Inflammatory macrophage (primary cell): ENCODE measurements around the gene GPR17.
A peak's percentile ranks its signal among the peaks of the same experiment; 100 is the strongest.

Experiments used
- DNase-seq, 2 donors: peaks; one replicate each; pipeline ENCODE4 v3.0.0-alpha.2; 2020 to 2022

The GPR17 gene

DNA sequence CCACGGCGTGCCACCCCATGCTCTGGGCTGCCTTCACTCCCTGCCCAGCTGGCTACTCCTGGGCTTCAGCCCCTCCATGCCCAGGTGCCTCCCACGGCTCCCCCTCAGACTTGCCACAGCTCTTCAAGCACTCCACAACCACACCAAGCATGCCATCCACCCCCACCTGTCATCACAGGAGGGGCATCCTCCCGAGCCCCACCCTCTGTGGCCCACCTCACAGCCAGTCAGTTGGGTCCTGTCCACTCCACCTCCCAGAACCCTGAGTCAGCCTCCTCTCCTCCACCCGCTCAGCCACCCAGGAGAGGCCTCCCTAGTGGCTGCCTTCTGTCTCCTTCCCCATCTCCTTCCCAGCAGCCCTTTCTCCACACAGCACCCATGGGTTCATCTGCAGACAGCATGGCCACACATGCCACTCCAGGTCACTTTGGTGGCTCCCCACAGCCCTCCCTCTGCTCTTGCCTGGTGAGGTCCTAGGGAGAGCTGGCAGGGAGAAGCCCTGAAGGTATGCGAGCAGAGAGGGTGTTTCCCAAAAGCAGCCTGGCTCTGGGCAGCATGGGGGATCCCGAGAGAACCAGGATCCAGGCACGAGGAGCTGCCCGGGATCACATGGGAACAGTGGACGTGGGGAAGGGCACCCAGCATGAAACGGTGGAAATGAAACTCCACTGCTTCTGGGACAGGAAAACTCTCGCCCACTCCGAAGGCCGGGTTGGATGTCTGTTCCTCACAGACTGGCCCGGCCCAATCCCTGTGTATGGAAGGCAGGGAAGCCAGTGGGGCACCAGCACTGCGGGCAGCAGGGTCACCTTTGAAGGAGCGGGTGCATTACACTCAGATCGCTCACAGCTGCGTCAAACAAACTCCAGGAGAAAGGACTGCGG is 26.6 kb downstream of the GPR17 start:
- DNase-seq: peak in 1 of 2 donors; percentile 57

DNA sequence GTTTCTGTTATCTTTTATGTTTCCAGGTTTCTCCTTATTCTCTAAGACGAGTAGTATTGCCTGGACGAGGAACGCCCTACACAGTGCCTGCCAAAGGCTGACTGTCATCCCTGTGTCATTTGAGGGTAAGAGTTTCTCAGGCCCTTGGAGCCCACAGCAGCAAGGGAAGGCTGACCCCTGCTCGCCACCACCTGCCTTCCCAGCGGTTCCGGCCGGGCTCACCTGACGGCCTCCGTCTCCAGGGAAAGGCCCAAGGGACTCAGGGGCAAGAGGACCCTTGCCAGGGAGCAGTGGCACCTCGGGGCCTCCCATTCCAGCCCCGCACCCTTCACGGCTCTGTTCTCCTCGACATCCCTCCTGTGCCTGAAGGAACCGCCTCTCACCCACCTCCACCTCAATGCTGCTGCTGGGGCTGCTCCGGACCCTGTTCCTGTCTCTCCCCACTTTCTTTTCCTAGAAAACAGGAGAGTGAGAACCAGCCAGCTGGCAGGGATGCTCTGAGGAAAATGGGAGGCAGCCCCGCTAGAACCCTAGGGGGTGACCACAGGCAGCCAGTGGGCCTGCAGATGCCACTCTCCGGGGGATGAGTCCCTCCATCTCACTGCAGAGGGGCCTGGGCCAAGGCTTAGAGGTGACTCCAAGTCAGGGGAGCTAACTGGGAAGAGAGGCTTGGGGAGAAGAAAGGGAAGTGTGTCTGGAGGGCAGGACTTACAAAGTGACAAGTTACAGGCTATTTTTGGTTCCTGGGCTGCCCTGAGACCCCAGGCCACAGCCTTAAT is 27.5 kb downstream of the GPR17 start:
- DNase-seq: no peak

DNA sequence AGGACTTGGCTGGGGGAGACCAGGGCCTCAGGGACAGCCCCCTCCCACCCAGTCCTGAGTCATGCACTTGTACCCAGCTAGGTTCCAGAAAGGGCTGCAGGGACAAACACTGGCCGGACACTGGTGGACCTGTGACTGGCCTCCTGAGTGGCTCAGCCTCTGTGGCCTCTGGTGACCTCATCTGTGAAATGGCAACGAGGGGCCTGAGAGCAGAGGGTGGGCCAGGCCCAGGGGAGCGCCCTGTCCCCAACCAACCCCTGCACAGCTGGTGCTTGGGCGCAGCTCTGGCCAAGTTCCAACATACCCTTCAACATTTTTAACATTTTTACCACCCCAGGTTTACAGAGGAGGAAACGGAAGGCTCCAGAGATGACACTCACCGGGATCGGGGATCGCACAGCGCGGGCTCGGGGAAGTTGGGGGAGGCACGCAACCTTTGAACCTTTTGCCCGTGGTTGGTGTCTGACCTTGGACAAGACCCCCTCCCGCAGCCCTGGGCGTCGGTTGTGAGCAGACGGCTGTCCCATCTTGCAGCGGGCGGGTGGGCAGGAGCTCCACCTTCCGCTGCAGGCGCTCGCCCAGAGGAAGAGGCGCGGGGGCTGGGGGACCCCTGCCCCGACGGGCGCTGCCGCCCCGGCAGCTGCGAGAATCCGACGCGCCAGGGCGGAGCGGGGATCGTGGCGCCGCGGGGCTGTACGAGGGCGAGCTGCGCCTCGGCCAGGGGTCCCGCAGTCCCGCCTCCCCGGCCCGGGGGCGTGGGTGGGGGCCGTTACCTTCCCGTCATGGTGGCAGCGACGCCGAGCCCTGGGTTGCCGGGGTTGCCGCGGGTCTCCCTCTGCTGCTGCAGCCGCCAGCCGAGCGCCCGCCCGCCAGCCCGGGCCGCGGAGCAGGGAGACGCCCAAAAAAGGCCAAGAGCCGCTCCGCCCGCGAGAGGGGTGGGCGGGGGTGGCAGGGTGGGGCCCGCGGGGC is 28.6 kb downstream of the GPR17 start:
- peak in 1 of 2 donors; percentile 18 for DNase-seq

- DNase-seq: peak in 1 of 2 donors; percentile 24
Measured at GRCh38 chr2:127675331-127676261, 29.6 kb downstream of the GPR17 start, which contains the start of gene LIMS2. Gene LIMS2, minus strand, starts transcription at chr2:127675530. Its CDS starts 506 bp downstream, at chr2:127675024.

GRCh38 chr2:127676906-127677305 is 31.0 kb downstream of the GPR17 start:
- DNase-seq: no peak

GRCh38 chr2:127678531-127678930 is 32.6 kb downstream of the GPR17 start:
- no peak for DNase-seq

- DNase-seq: no peak
Measured at GRCh38 chr2:127678991-127679390, 33.0 kb downstream of the GPR17 start.

DNA sequence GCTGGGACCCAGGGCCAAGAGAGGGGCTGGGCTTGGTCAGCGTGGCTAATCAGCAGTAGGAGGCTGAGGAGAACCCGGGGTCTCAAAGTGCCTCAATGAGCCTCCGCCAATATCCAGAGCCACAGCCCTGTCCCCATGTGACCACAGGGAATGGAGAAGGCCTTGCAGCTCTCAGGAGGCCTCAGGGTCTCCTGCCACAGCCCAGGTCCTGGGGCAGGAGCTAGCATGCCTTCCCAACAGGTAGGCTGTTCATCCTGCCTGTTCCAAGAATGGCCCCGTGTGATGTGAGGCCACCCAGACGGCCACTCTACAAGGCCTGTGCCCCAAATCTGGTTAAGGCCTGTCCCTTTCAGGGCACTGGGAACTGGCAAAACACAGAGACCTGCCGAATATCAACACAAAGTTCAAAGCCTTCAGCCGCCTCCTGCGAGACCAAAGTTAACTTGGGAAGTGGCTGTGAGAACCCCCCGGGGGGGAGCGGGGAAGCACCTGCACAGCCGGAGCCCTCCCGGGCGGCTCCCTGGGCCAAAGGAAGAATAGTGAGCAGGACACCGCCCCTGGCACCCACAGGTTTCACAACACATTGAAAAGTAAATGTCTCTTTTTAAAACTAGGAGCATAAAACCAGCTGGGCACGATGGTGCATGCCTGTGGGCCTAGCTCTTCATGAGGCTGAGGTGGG is 33.9 kb downstream of the GPR17 start:
- DNase-seq: no peak

DNA sequence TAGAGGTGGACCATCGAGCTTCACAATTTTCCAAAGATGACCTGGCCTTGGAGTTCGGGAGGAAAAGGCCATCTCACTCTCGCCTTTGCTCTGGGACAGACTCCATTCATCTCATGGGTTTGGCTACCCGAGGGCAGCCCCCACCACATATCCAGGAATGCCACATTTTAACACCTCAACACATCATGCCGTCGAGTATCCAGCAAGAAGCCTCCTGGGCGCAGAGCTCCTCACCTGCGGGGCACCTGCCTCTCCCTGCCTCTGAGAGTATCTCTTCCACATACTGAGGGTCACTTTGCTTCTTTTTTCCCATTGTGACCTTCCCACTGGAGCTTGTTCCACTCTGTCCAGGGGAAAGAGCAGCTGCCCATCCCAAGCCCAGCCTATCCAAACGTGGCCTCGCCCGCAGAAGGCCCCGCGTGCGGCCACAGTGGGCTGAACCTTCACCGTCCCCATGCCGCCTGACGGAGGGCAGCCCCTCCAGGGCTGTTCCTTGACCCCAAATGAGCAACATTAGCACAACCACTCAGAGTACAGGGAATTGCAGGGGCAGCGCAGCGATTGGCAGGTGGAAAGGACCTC is 34.8 kb downstream of the GPR17 start:
- no peak for DNase-seq

DNA sequence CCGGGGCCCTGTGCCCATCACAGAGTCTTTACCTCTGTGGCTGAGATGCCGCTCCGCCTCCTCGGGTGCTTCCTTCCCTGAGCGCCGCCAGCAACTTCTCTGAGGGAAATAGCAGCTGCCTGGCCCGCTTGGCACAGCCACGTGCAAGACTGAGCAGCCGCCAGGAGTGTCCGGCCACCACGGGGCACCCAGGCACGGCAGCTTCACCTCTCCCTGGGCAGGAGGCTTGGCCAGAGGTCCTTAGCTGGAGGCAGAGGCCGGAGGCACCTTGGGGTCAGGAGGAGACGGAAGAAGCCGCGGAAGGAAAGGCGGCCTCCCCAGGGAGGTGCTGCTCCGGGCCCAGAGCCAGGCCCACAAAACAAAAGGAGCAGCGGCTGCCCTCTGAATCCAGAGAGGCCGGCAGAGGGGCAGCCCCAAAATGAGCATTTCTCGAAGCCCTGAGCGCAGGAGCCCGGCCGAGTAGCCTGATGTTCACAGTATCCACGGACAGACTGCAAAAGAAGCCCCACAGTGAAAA is 35.4 kb downstream of the GPR17 start:
- peak in 1 of 2 donors; percentile 23 for DNase-seq

- DNase-seq: no peak
Measured at GRCh38 chr2:127681976-127682857, 36.3 kb downstream of the GPR17 start.

DNA sequence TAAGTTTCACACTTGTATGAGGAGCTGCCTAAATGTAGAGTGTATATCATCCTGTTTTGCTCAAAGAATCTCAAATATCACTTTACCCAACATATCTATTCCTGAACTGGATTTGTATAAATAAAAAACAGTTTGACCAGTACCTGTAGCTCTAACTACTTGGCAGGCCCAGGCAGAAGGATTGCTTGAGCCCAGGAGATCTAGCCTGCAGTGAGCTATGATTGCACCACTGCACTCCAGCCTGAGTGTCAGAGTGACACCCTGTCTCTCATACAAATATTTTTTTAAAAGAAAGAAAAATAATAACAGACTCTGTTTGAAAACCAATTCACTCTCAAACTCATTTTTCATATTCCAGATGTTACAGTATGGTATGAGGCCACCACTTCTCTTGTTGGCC is 37.1 kb downstream of the GPR17 start:
- no peak for DNase-seq

- no peak for DNase-seq
Measured at GRCh38 chr2:127683757-127684156, 37.8 kb downstream of the GPR17 start.

DNA sequence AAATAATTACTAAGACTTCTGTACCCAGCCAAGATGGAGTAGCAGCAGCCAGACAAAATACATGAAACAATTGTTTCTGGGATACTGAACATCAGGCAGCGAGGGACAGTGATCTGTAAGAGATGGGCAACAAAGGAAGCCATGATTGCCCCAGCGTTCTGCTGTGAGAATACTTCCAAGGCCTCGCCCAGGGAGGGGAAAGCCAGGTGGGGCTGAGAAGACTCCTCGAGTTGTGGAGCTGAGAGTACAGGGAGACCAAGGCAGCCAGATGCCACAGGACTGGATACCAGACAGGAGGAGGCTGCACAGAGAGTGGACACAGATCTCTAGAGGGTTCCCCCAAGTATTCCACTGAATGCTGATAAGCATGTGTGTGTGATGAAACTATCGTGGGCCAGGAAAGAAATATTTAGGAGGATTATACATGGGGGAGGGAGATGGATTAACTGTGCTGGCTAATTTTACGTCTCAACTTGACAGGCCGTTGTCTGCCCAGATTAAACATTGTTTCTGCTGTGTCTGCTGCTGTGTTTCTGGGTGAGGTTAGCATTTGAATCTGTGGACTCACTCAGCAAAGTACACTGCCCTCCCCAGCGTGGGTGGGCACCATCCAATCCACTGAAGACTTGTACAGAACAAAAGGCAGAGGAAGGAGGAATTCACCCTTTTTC is 39.6 kb downstream of the GPR17 start:
- no peak for DNase-seq

DNA sequence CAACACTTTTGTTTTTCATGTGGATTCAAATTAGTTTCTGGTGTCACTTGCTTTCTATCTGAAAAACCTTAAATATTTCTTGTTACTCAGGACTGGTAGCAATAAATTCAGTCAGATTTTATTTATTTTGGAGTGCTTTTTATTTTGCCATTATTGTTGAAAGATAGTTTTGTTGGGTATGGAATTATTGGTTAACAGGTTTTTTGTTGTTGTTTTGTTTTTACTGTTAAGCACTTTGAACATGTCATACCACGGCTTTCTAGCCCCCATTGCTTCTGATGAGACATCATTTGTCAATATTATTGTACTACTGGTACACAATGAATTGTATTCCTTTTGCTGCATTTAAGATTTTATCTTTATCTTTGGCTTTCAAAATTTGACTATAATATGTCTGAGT is 42.5 kb downstream of the GPR17 start:
- DNase-seq: no peak

DNA sequence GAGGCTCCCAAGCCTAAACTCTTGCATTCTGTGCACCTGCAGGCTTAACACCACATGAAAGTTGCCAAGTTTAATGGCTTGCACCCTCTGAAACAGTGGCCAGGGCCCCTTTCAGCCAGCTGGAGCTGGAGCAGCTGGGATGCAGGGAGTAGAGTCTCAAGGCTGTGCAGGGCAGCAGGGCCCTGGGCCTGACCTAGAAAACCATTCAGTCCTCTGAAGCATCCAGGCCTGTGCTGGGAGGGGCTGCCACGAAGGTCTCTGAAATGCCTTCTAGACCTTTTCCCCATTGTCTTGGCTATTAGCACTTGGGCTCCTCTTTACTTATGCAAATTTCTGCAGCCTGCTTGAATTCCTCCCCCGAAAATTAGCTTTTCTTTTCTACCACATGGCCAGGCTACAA is 44.7 kb downstream of the GPR17 start:
- no peak for DNase-seq

- DNase-seq: no peak
Measured at GRCh38 chr2:127694986-127695385, 49.0 kb downstream of the GPR17 start.
